ENCODE results near the gene KRTAP10-6. TPM values are rescaled to one million over a fixed set of nuclear protein-coding genes. Genes with fewer than 3 reads are reported as not detected.

Gene KRTAP10-6
- total RNA-seq, 1 experiment from 2014 or later = not detected

DNA sequence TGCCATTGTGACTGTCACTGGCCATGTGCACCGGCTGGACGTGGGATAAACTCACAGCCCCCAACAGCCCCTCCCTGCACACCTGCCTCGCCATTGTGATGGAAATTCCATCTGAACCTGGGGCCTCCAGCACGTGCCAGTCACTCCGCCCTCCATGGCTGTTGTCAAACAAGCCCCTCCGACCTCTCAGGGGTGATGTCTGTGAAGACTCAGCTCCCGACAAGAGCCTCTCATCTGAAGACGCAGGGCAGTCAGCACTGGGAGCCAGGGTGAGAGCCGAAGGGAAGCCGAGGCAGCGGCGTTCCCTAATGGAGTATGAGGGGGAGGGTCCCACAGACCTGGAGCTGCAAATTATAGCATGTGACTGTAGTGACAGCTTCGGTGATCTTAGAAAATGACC lies 39.6 kb downstream of the KRTAP10-6 start:
- Histone ChIP-seq H3K27me3 (ENCODE audit: low read length) (no peaks in the 10 kb centered on the region), H3F3A (ENCODE audit: low read length, unreplicated experiment) (no peaks in the 10 kb centered on the region), H3K36me3 (ENCODE audit: low read depth, low read length) (no peaks in the 10 kb centered on the region), H3K4me3 (ENCODE audit: low read length) (no peak overlapping the region), H3K27ac (ENCODE audit: low read length) (no peak overlapping the region), H3K4me2 (ENCODE audit: low read length) (no peak overlapping the region), H3K9me3 (ENCODE audit: low read length) (no peaks in the 10 kb centered on the region), H3K9me2 (replicated peaks; ENCODE audit: low read length) (no peaks in the 10 kb centered on the region), H3K9ac (ENCODE audit: low read length) (no peak overlapping the region), H2AFZ (ENCODE audit: low read length) (no peak overlapping the region), H4K20me1 (ENCODE audit: low read length) (no peaks in the 10 kb centered on the region), H3K4me1 (ENCODE audit: insufficient read depth, low read length) (no peaks in the 10 kb centered on the region), H3K79me2 (ENCODE audit: low read length) (no peaks in the 10 kb centered on the region)
- ATAC-seq = no peak
- POLR2A ChIA-PET (ENCODE audit: unreplicated experiment) = interaction anchor here (0.5 kb wide), 1 partner anchor 139 kb away, joined by 5 read pairs; no protein-coding TSS in a partner anchor
- BruUV-seq (replicated peaks) = no TSS peak
- TF ChIP-seq, protein P1, sequence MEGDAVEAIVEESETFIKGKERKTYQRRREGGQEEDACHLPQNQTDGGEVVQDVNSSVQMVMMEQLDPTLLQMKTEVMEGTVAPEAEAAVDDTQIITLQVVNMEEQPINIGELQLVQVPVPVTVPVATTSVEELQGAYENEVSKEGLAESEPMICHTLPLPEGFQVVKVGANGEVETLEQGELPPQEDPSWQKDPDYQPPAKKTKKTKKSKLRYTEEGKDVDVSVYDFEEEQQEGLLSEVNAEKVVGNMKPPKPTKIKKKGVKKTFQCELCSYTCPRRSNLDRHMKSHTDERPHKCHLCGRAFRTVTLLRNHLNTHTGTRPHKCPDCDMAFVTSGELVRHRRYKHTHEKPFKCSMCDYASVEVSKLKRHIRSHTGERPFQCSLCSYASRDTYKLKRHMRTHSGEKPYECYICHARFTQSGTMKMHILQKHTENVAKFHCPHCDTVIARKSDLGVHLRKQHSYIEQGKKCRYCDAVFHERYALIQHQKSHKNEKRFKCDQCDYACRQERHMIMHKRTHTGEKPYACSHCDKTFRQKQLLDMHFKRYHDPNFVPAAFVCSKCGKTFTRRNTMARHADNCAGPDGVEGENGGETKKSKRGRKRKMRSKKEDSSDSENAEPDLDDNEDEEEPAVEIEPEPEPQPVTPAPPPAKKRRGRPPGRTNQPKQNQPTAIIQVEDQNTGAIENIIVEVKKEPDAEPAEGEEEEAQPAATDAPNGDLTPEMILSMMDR (conservative IDR thresholded peaks at IDR 0.05; ENCODE audit: low read depth, low read length) = no peak
- TF ChIP-seq EZH2phosphoT487 (IDR thresholded peaks at IDR 0.05; ENCODE audit: borderline replicate concordance, low read length) (no peak), EZH2 (IDR thresholded peaks at IDR 0.05; ENCODE audit: low read length, unreplicated experiment) (no peak)
- intact Hi-C loops (cut with micrococcal nuclease) = no loop called here
- DNase-seq = no peak
- CTCF ChIA-PET = no interaction called here

DNA sequence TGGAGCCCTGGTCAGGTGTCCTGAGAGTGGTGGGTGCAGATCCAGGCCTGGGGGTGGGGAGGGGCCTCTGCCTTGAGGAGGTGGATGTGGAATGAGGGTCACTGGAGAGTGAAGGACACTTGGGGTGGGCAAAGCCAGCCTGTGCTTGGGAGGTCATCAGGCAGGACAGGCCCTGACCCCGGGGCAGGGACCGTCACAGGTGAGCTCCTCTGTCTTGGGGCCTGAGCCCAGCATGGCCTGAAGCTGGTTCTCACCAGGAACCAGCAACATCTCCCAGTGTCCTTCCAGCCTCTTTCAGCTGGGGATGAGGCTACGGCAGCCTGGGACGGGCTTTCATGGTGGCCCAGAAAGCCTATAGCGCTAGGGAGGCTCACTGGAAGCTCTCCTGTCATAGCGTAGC lies 40.2 kb downstream of the KRTAP10-6 start:
- TF ChIP-seq, protein P1 (conservative IDR thresholded peaks at IDR 0.05; ENCODE audit: low read depth, low read length) = no peak
- TF ChIP-seq EZH2phosphoT487 (IDR thresholded peaks at IDR 0.05; ENCODE audit: borderline replicate concordance, low read length) (no peak), EZH2 (IDR thresholded peaks at IDR 0.05; ENCODE audit: low read length, unreplicated experiment) (no peak)
- H3F3A ChIP-seq (ENCODE audit: low read length, unreplicated experiment) = no peaks in the 10 kb centered on the region
- ChIA-PET CTCF (no interaction called here), POLR2A (ENCODE audit: unreplicated experiment) (no interaction called here)
- BruUV-seq (replicated peaks) = no TSS peak
- ATAC-seq = no peak
- no peaks in the 10 kb centered on the region for H3K9me2 ChIP-seq (replicated peaks; ENCODE audit: low read length)
- intact Hi-C loops (cut with micrococcal nuclease) = no loop called here
- H3K9me3 ChIP-seq (ENCODE audit: low read length) = 0 out of 2 replicates have a peak, but pooled peaks cover under 1% of the 10 kb centered on the region
- no peak overlapping the region for H3K9ac ChIP-seq (ENCODE audit: low read length)
- no peaks in the 10 kb centered on the region for H3K27me3 ChIP-seq (ENCODE audit: low read length)
- DNase-seq = no peak
- H3K36me3 ChIP-seq (ENCODE audit: low read depth, low read length) = no peaks in the 10 kb centered on the region
- H3K4me2 ChIP-seq (ENCODE audit: low read length) = no peak overlapping the region
- no peaks in the 10 kb centered on the region for H3K4me1 ChIP-seq (ENCODE audit: insufficient read depth, low read length)
- H2AFZ ChIP-seq (ENCODE audit: low read length) = no peak overlapping the region
- H4K20me1 ChIP-seq (ENCODE audit: low read length) = no peaks in the 10 kb centered on the region
- H3K79me2 ChIP-seq (ENCODE audit: low read length) = no peaks in the 10 kb centered on the region
- no peak overlapping the region for H3K27ac ChIP-seq (ENCODE audit: low read length)
- H3K4me3 ChIP-seq (ENCODE audit: low read length) = no peak overlapping the region

DNA sequence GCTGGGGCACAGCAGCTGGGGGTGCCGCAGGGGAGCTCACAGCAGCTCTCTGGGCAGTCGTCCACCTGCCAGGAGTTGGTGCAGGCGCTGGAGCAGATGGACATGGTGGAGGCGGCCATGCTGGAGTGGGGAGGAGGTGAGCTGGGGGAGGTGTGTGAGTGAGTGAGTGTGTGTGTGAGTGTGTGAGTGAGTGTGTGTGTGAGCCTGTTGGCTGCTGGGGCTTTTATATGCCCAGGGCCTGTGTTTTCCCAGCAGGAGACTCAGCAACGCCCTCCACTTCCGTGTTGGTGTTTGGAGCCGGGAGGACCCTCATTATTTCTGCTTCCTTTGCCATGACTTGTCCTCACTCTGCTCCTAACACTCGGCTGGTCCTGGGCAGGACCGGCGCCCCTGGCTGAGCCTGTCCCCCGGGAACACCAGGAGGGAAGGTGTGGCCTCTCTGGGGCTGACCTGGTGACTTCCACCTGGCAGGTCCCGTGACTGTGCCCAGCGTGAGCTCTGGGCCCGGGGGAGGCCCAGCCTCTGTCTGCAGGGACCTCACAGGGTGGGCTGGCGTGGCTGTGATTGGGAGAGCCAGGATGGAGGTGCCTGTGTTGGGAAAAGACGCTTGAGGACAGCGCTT lies 40.9 kb downstream of the KRTAP10-6 start, which contains the start of gene KRTAP10-2:
Gene KRTAP10-2 (minus strand): TSS at position 166 of the 622 bp plus-strand sequence. CDS start 47 bp downstream, at position 119.
- Histone ChIP-seq H3F3A (ENCODE audit: low read length, unreplicated experiment) (no peaks in the 10 kb centered on the region), H2AFZ (ENCODE audit: low read length) (no peak within 1 kb of the TSS), H3K27me3 (ENCODE audit: low read length) (no peaks in the 10 kb centered on the region), H3K36me3 (ENCODE audit: low read depth, low read length) (no peaks in the 10 kb centered on the region), H3K4me2 (ENCODE audit: low read length) (no peak within 1 kb of the TSS), H3K9me3 (ENCODE audit: low read length) (peaks cover 7% of the 10 kb centered on the region; the same call in 1 of the 2 replicates), H3K9me2 (replicated peaks; ENCODE audit: low read length) (no peaks in the 10 kb centered on the region), H4K20me1 (ENCODE audit: low read length) (no peaks in the 10 kb centered on the region), H3K9ac (ENCODE audit: low read length) (no peak within 1 kb of the TSS), H3K4me3 (ENCODE audit: low read length) (no peak within 1 kb of the TSS), H3K4me1 (ENCODE audit: insufficient read depth, low read length) (no peaks in the 10 kb centered on the region), H3K79me2 (ENCODE audit: low read length) (no peaks in the 10 kb centered on the region), H3K27ac (ENCODE audit: low read length) (no peak within 1 kb of the TSS)
- TF ChIP-seq EZH2phosphoT487 (IDR thresholded peaks at IDR 0.05; ENCODE audit: borderline replicate concordance, low read length) = no peak
- TF ChIP-seq, protein P1 (conservative IDR thresholded peaks at IDR 0.05; ENCODE audit: low read depth, low read length) = no peak
- TF ChIP-seq EZH2 (IDR thresholded peaks at IDR 0.05; ENCODE audit: low read length, unreplicated experiment) = no peak
- intact Hi-C loops (cut with micrococcal nuclease) = no loop called here
- POLR2A ChIA-PET (ENCODE audit: unreplicated experiment) = no interaction called here
- ATAC-seq (no peak), DNase-seq (no peak)
- CTCF ChIA-PET = no interaction called here
- BruUV-seq (replicated peaks) = no TSS peak

Measured in PC-3 (cell line).